MM.1S (cell line): Measurements from ENCODE around the gene CDCA8.

Experiments
- CTCF ChIP-seq: fragments of 300-600 bp; sonication (generic); IDR thresholded peaks from 2 replicates; pipeline ENCODE4 v1.5.1; 2016; ENCODE audit warnings: antibody characterized with exemption, low read length, mixed read lengths
- EZH2 ChIP-seq: fragments of 300-600 bp; sonication (generic); optimal IDR thresholded peaks from 2 replicates; pipeline ENCODE3; 2017; ENCODE audit warnings: low read depth, mild to moderate bottlenecking, antibody characterized with exemption, low read length, mixed read lengths
- EZH2phosphoT487 ChIP-seq: fragments of 300-600 bp; sonication (generic); IDR thresholded peaks from 2 replicates; pipeline ENCODE4 v1.6.1; 2018; ENCODE audit warnings: antibody characterized with exemption, low read length

GRCh38 chr1:37752583-37753471, 60.5 kb downstream of the CDCA8 start:
- no peak for TF ChIP-seq CTCF
- TF ChIP-seq EZH2, result no peak
- no peak for TF ChIP-seq EZH2phosphoT487
